GM19023 (cell line): ENCODE results near the gene HSF2BP.
"Not testable (repeated sequence)": the region's sequence is repeated elsewhere in the genome, so short reads cannot be mapped to it uniquely, and the experiment has no call there.

Experiments
- ATAC-seq: cut with Tn5 transposase; IDR thresholded peaks from one replicate; pipeline ENCODE4 v1.9.1; 2021; ENCODE audit warnings: mild to moderate bottlenecking, moderate library complexity; ENCODE audit not compliant: unreplicated experiment

HSF2BP gene

DNA sequence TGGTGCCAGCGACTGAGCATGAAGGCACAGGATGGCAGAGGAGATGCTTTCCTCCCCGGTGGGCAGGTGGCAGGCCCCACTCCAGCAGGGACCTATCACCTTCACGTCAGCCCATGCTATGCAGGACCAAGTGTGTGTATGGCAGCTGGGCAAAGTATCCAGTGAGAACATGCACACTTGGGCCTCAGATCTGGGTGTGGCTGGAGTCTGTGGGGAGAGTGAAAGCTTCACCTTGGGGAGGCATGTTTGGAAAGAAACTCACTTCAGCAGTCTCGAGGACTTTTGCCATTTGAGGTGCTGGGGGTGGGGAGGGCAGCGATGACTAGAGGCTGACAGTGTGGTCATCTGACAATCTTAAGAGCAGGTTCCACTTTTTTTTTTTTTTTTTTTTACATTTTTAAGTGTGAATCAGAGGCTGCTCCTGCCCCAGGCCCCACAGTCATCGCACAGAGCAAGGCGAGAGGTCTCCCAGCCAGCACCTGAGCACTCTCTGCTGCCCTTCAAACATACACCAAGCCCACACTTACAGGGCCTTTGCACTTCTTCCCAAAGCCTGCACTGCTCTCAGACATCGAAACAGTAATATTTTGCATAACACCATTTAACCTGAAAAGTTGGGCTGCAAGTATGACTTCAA is 136.7 kb downstream of the HSF2BP start:
- ATAC-seq: not testable (repeated sequence)

DNA sequence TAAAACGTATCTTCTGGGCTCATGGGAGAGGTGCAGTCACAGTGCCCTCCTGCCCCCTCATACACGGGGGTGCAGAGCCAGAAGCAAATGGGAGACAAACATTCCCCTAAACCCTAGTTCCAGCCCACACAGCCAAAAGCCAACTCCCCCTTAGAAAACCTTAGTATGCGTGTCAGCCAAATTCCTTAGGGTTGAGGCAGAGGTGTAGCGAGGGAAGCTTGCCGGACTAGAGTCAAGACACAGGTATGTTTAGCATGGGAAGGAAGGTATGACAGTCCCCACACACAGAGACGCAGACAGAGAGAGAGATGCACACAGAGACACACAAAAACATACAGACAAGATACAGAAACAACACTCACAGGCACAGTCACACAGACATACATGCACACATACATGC is 141.6 kb downstream of the HSF2BP start:
- ATAC-seq: not testable (repeated sequence)

DNA sequence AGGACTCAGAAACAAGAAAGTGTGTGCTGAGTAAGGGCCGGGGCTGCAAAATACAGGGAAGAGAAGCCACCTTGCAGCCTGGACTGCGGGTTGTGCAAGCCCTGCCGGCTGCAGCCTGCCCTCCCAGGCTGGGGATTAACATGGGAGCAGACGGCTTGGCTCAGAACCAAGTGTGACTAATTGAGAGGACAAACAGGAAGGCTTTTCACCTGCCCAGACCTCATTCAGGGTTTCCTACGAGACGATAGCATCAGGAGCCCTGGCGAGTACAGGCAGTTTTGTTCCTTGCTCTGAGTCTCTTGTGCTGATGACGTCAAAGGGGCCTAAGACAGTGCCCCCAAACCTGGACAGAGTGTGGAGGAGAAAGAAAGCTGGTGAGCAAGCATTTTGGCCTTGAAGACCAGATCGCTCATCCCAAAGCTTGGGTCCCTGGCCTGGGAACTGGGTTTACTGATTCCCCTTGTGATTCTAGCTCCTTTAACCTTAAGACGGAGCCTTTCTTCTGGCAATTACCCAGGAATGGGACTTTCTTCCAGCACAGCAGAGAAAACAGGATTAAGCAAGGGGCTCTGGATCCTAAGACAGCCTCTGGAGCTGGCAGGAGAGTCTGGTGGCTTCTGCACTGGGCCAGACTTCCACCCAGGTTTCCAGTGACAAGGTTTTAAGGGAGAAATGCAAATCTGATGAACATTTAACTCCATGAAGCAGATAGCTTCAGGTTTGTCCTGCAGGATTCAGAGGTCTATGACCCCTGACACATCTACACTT is 142.2 kb downstream of the HSF2BP start:
- not testable (repeated sequence) for ATAC-seq

DNA sequence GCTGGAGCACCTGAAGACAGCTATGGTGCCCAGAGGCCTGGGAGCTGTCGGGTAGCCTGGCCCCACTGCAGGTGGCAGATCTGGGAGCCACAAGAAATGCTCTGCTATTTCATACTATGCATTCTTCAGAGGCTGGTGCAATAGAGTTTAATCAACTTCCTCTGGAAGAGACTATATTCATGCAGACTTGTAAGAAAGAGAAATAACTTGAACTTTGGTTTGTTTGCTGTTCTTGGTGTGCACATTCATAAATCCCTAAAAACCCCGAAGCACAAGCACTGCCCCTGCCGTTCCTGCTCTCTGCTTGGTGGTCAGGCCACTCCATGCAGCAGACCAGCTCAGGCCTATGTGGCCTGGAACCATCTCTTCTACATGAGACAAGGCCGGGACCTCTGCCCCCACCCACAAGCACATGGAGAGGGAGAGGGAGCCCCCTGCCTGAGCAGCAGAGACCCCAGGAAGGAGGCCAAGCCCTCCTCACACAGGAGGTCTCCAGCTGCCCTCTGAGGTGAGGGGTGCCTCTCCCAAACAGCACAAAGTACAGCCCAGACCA is 142.9 kb downstream of the HSF2BP start:
- ATAC-seq: not testable (repeated sequence)

DNA sequence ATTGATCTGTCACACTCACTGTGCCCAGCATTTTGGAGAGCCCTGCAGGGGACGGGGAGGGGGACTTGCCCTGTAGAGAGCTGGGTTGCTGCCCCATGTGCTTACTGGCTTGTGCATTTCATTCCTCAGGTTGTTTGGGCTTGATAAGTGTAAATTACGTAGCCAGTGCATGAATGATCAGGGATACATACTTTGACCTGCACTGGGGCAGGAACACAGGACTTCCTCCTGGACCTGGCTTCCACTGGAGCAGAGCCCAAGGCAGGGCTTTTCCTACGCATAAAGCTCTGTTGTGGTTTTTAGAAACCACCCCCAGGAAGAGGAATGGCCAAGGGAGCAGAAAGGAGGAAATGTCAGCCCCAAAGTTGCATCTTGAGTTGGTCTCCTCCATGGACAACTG is 144.5 kb downstream of the HSF2BP start:
- ATAC-seq: not testable (repeated sequence)

DNA sequence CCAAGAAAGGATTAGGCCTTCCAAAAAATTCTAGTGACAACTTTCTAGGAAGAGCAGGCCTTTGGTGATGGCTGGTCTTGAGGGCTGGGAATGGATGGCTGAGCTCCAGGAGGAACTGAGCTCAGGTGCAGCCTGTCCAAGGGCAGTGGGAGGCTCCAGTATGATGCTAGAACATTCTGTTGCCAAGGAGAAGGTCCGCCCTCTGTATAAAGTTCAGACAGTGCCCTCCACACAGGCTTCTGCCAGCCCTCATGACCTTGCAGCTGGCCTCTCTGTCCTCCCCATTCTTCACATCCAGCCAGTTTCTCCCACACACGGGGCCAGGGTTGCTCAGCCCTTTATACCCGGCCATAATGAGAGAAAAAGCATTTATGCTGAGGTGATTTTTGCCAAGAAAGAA is 146.3 kb downstream of the HSF2BP start:
- not testable (repeated sequence) for ATAC-seq

DNA sequence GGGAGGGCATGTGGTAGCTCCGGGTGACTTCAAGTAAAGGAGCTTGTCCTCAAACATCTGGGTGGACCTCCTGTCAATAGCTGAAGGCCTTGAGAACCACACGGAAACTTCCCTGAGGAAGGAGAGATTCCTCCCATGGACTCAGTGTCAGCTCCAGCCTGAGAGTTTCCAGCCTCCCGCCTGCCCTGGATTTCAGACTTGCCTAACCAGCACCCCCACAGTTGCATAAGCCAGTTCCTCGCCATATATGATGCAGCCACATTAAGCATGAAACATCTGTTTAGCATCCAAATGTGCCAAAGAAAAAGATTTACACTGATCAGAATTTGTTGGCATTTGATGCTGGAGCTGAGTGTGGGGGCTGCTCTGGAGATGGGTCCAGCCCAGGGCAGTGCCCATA is 148.1 kb downstream of the HSF2BP start:
- not testable (repeated sequence) for ATAC-seq

DNA sequence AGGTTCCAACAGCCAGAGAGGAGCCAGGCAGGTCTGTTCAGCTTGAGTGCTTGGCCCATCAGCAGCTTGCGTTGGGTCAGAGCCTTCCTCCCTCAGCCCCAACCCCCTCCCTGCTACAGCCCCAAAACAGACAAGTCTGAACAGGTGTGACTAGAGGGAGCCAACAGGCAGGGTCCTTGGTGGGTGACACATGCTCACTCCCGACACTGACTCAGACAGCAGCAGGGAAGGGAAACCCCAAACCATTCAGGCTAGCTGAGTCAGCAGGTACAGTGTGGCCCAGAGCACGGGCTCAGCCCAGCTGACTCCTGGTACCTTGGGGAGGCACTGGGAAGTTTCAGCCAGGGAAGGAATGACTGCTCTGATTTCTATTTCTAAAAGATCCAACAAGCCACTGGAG is 148.6 kb downstream of the HSF2BP start:
- not testable (repeated sequence) for ATAC-seq

DNA sequence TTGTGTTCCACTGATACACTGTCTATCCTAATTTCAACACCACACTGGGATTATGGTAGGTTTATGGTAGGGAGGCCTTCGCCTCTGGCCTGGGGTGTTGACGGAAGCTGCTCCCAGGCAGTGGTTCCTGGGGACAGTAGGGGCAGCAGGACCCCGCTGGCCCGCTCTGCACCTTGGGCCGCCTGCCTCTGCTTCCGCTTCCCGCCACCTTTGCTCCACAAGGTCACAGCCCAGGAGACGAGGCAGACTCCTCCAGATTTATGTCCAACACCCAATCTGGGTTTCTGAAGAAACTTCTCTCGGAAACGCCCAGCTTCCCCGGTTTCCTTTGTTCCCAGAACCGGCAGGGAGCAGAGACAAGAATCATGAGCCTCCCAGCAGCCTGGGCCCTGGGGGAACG is 155.4 kb downstream of the HSF2BP start:
- ATAC-seq: not testable (repeated sequence)

DNA sequence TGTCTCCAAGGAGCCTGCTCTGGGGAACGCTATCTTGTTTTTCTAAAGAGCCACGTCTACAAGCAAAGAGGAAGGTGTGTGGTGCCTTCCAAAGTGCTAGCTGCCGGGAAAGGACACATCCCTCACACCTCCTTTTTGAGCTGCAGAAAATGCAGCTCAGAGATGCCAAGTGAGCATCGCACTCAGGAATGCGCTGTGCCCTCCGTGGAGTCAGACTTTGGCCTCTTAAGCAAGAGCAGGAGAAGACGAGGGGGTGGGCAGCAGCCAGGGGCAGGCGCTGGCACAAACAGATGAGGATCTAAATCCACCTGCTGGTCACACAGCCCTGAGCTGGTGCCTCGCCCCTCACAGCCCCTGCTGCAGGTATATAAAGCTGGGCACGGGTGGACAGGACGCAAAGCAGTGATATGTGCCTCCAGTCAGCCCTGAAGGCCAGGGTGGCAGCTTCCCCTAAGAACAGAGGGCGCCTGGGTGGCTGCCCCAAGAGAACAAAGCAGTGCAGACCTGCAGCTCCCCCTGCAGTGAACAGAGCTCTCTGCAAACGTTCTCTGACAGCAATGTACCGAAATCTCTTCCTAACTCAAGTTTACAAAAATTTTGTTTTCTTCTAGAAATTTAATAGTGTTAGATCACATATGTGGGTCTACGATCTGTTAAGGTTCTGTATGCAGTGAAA is 156.1 kb downstream of the HSF2BP start:
- not testable (repeated sequence) for ATAC-seq

DNA sequence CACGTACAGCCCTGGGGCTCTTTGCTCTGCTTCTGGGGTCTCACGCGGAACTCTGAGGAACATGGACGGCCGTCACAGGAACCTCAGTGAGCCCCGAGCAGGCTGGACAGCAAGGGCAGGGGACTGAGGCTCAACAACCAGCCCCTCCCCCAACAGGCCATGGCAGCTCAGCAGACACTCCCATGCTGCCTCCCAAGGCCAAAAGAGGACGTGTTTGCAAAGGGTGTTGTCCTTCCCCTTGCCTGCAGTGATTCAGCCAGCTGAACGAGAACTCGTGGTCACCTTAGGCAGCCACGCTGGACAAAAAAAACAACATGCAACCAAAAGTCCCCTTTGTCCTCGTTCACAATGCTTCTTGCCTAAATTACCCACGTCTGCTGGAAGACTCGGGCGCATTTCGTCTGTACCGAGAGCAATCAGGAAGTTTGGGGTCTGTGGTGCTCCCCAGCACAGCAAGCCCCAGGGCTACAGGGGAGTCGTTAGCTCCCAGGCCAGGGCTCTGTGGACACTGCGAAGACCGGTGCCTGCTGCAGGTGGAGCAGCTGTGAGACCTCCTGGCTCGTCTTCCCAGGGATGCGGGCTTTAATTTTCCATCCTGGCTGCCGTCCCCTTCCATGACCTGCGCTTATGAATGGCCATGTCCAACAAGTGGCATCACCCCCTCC is 156.7 kb downstream of the HSF2BP start:
- ATAC-seq: not testable (repeated sequence)

DNA sequence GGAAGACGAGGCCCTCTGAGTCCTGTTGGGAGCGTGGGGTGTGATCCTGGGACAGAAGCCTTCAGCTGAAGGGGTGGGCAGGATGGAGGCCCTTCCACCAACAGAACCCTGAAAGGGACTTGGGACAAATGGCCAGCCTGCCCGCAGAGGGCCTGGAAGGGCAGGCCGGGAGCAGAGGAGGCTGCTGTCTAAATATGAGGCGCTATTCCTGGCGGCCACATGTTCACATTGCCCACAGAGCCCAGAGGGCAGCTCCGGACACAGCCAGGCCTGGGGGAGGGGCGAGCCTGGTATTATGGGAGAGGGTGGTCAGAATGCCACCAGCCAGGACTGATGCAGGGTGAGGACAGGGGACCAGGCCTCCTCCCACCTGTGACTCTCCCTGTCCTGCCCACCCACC is 160.4 kb downstream of the HSF2BP start:
- not testable (repeated sequence) for ATAC-seq

DNA sequence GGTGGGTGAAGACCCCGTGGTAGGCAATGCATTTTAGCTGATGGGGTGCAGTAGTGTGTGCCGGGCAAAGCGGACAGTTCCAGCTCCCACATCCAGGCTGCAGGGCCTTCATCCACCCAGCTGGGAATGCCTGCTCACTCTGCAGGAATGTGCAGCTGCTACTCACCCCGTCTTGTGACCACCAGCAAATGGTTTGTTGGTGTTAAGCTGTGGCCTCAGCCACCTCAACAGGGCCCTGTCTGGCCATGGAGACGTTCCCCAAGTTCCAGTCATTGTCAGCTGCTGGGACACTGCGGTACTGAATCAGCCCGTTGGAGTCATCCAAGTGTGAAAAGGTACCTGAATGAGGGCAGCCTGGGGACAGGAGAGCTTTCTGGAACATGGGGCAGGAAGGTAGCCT is 161.2 kb downstream of the HSF2BP start:
- ATAC-seq: not testable (repeated sequence)

DNA sequence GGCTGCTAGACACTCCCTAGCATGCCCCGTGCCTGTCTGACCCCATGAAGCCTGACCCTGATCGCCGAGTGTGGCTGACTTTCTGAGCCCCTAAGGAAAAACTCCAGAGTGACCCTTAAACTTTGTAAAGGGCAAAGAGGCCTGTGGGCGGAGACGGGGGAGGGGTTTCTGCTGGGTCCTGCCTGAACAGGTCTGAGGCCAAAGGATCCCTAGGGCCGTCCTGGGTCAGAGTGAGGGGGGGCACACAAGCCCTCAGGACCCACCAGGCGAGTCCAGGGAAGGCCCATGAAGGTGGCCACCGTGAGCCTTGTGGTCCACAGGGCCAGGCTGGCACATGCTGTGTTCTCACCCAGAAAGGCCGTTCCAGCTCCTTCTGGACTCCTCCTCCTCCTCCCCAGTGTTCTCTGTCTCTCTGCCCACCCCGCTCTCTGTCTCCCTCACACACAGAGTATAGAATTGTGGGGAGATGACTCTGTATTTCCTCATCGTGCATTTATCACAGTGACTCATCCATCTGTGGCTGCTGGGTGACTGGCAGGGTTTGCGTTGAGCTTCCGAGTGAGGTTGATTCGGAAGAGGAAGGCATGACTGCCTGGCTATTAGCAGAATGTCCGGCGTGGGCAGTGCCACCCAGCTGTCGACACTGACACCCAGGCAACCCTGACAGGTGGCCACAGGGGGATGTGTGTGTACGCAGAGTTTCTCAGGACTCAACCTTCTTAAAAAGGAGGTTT is 164.8 kb downstream of the HSF2BP start:
- ATAC-seq: not testable (repeated sequence)

DNA sequence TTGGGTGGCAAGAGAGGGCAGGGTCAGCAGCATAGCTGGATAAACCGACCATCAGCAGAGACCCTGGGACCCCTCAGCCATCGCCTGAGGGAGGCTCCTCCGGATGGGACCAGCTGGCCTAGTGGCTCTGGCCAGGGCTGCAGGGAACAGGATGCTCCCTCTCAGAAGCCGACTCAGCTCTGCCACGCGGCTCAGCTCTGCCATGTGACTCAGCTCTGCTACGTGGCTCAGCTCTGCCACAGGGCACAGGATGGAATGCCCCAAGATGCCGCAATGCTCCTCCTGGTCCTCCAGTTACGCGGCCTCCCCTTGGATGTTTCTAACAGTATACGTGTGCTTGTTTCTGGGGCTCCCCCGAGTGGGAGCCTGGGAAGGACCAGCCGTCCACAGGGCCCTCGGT is 165.8 kb downstream of the HSF2BP start:
- ATAC-seq: not testable (repeated sequence)

DNA sequence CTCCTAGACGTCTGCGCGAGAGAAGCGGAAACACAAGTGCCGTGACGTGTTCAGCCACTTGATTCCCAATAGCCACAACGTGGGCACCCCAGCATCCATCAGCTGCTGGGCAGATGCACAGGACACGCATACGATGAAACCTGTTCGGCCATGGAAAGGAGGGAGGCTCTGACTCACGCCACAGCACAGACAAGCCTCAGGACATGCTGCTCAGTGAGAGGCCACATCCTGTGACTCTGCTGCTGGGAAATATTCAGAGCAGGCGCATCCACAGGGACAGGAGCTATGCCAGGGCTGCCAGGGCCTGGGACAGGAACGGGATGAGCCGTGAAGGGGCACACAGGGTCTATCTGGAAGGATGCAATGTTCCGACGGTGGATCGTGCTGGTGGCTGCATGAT is 171.1 kb downstream of the HSF2BP start:
- ATAC-seq: not testable (repeated sequence)

DNA sequence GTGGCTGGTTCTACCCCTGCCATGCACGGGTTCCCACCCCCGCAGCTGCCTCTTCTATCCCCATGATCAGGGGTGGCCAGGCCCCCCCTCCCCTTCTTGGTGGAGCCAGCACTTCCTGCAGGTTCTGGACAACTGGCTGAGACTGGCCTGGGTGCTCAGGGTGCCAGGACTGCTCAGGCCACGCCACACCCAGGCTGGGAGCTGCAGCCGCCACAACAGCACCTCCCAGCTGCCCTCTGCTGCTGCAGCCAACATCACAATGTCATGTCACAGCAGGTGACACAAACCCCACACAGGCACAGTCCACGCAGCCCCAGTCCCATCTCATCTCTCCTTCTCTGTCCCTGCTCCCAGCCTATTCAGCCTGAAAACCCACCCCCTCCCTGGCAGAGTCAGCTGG is 173.2 kb downstream of the HSF2BP start:
- not testable (repeated sequence) for ATAC-seq

DNA sequence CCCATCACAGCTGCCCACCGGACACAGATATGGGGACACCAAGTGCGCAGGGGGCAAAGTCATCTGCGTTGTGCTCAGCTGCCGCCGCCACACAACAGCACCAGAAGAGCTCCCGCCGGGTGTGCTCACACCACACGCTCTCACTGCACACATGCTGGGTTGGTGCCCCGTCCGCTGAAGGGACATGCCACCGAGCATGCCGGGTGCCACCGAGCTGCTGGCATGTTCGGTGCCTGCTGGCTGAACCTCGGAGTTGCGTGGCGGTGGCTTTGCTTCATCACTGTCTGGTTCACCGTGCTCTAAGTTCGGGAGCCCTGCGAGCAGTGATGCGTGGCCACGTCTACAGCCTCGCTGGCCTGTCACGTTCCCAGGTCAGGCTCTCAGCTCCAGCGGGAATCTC is 174.3 kb downstream of the HSF2BP start:
- ATAC-seq: not testable (repeated sequence)

DNA sequence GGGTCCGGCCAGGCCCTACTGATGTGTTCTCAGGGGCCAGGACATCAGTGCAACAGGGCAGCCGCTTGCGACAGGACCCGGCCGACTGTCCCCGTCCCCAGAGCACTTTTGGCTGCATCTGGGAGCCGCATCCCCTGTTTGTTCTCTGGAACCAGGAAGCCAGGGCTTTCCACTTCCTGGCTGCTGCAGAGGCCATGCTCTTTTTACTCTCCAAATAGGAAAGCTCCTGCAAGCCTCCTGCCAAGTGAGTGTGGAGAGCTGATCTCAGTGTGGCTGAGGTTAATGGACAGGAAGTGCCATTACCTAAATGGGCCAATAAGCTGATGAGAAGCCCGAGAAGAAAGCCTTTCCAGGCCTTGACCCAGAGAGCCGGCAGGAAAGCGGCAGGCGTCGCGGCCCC is 180.1 kb downstream of the HSF2BP start:
- ATAC-seq: not testable (repeated sequence)
